Keratinocyte (primary cell): ENCODE data around the gene COX8C.

Source experiments
- EZH2 ChIP-seq: IDR thresholded peaks from one replicate; pipeline ENCODE4 v1.6.1; 2012; ENCODE audit warnings: inconsistent platforms, mild to moderate bottlenecking, low read length, moderate library complexity
- TF ChIP-seq, protein P1 (sequence below), 3 experiments: IDR thresholded peaks in 1 of 3; conservative IDR thresholded peaks in 1 of 3; optimal IDR thresholded peaks in 1 of 3; 2 replicates in 2 of 3; 3 replicates in 1 of 3; pipeline versions ENCODE3 to v1.5.1; 2011; ENCODE audit warnings: low read length in 3 of 3, mild to moderate bottlenecking in 3 of 3, moderate library complexity in 2 of 3, control low read depth in 1 of 3, inconsistent platforms in 1 of 3; ENCODE audit not compliant: insufficient read depth in 2 of 3; ENCODE audit errors: extremely low read depth in 1 of 3

DNA sequence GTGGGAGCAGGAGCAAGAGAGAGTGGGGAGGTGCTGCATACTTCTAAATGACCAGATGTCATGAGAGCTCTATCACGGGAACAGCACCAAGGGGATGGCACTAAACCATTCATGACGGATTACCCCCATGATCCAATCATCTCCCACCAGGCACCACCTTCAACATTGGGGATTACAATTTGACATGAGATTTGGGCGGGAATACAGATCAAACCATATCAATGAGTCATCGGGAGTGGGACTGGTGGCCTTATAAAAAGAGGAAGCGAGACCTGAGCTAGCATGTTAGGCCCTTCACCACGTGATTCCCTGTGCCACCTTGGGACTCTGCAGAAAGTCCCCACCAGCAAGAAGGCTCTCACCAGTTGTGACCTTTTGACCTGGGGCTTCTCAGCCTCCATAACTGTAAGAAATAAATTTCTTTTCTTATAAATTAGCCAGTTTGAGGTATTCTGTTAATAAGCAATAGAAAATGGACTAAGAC lies 28.7 kb downstream of the COX8C start:
- TF ChIP-seq, protein P1, sequence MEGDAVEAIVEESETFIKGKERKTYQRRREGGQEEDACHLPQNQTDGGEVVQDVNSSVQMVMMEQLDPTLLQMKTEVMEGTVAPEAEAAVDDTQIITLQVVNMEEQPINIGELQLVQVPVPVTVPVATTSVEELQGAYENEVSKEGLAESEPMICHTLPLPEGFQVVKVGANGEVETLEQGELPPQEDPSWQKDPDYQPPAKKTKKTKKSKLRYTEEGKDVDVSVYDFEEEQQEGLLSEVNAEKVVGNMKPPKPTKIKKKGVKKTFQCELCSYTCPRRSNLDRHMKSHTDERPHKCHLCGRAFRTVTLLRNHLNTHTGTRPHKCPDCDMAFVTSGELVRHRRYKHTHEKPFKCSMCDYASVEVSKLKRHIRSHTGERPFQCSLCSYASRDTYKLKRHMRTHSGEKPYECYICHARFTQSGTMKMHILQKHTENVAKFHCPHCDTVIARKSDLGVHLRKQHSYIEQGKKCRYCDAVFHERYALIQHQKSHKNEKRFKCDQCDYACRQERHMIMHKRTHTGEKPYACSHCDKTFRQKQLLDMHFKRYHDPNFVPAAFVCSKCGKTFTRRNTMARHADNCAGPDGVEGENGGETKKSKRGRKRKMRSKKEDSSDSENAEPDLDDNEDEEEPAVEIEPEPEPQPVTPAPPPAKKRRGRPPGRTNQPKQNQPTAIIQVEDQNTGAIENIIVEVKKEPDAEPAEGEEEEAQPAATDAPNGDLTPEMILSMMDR (optimal IDR thresholded peaks at IDR 0.05 in 1 of 3, IDR thresholded peaks at IDR 0.05 in 1 of 3, conservative IDR thresholded peaks at IDR 0.05 in 1 of 3; ENCODE audit: extremely low read depth in 1 of 3, insufficient read depth in 2 of 3, low read length in 3 of 3), result no peak
- TF ChIP-seq EZH2, result no peak
